ENCODE results near the gene COL2A1.

DNA sequence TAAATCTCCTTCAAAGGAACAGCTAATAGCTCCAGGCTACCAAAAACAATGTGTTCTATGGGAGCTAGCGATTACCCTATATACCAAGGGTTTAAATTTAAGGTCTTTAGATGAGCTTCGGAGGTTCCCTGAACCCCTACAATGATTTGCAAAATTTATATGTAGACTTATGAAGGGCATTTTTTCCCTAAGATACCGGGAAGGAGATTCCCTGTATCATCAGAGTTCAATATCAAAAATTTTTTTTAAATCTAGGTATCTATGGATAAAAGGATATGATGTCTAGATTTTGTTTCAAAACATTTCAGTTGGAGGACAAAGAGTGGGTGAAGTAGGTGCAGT is 17.9 kb upstream of the COL2A1 start:
- TF ChIP-seq, protein P1, sequence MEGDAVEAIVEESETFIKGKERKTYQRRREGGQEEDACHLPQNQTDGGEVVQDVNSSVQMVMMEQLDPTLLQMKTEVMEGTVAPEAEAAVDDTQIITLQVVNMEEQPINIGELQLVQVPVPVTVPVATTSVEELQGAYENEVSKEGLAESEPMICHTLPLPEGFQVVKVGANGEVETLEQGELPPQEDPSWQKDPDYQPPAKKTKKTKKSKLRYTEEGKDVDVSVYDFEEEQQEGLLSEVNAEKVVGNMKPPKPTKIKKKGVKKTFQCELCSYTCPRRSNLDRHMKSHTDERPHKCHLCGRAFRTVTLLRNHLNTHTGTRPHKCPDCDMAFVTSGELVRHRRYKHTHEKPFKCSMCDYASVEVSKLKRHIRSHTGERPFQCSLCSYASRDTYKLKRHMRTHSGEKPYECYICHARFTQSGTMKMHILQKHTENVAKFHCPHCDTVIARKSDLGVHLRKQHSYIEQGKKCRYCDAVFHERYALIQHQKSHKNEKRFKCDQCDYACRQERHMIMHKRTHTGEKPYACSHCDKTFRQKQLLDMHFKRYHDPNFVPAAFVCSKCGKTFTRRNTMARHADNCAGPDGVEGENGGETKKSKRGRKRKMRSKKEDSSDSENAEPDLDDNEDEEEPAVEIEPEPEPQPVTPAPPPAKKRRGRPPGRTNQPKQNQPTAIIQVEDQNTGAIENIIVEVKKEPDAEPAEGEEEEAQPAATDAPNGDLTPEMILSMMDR (conservative IDR thresholded peaks at IDR 0.05): no peak
- no peak for TF ChIP-seq EZH2 (IDR thresholded peaks at IDR 0.05; ENCODE audit: low read depth)

Data from PC-9 (cell line).